Measurements from ENCODE around the gene CREB3L4.

DNA sequence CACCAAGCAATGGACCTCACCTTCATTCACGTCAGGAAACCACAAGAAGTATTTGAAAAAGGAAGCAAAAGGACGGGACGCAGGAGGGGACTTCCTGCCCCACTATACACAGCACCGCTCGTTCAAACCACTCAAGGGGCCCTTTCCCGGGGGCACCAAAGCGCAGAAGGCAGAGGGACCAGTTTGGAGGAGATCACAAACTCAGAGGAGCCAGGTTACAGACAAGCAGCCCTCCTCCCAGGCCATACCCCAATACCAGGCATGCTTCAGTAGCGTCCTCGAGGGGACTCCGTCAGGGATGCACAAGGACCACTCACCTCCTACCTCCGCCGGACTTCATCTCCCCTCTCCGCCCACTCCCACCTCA is 10.0 kb upstream of the CREB3L4 start:
- TF ChIP-seq EZH2 (IDR thresholded peaks at IDR 0.05; ENCODE audit: insufficient read depth, poor library complexity, severe bottlenecking) = no peak
- no peak for TF ChIP-seq EZH2phosphoT487 (IDR thresholded peaks at IDR 0.05; ENCODE audit: insufficient read depth, low read depth)

Data from GM23248 (cell line).